IPS-18a (cell line): Measurements from ENCODE around the gene PLXNA1.

Experiments used
- H3K27ac ChIP-seq: one replicate; pipeline ENCODE4 v1.5.1; 2013; ENCODE audit warnings: low read length
- H3K27me3 ChIP-seq: one replicate; pipeline ENCODE4 v1.6.1; 2013; ENCODE audit warnings: mild to moderate bottlenecking, low read length; ENCODE audit not compliant: control insufficient read depth, insufficient read depth
- H3K36me3 ChIP-seq: one replicate; pipeline ENCODE4 v1.6.1; 2013; ENCODE audit warnings: low read depth, low read length; ENCODE audit not compliant: control insufficient read depth
- H3K4me1 ChIP-seq: one replicate; pipeline ENCODE4 v1.6.1; 2013; ENCODE audit warnings: low read depth, low read length; ENCODE audit not compliant: control insufficient read depth
- H3K4me3 ChIP-seq: one replicate; pipeline ENCODE4 v1.5.1; 2013; ENCODE audit warnings: low read length
- H3K9ac ChIP-seq: one replicate; pipeline ENCODE4 v1.6.1; 2013; ENCODE audit warnings: mild to moderate bottlenecking, low read length, moderate library complexity
- H3K9me3 ChIP-seq: one replicate; pipeline ENCODE4 v1.6.1; 2013; ENCODE audit warnings: low read depth, low read length; ENCODE audit not compliant: control insufficient read depth

Gene PLXNA1

GRCh38 chr3:126955004-126955790 is 27.7 kb upstream of the PLXNA1 start:
- H3K36me3 ChIP-seq: no peaks in the 10 kb centered on the region
- no peaks in the 10 kb centered on the region for H3K27me3 ChIP-seq
- no peak overlapping the region for H3K4me3 ChIP-seq
- no peak overlapping the region for H3K9ac ChIP-seq
- peaks cover 7% of the 10 kb centered on the region for H3K4me1 ChIP-seq
- no peak overlapping the region for H3K27ac ChIP-seq
- no peaks in the 10 kb centered on the region for H3K9me3 ChIP-seq

DNA sequence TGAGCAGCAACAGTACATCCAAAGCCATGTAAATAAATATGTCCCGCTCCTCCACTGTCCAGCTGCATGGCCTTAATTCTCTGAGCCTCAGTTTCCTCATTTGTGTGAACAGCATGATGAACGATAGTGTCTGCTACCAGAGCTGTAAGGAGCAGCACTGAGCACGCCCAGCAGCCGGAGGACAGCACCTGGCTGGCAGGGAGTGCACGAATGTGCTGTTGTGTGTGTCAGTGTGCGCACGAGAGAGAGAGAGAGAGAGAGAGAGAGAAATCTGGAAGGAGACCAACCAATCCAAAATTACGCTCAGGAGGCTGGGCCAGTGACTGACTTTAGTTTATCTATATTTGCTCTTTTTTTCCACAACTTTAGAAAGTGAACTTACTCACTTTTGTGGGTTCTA is 26.6 kb upstream of the PLXNA1 start:
- Histone ChIP-seq H3K9ac (no peak overlapping the region), H3K36me3 (no peaks in the 10 kb centered on the region), H3K9me3 (no peaks in the 10 kb centered on the region), H3K27ac (no peak overlapping the region), H3K4me3 (no peak overlapping the region), H3K27me3 (no peaks in the 10 kb centered on the region), H3K4me1 (peaks cover 10% of the 10 kb centered on the region)

GRCh38 chr3:126956866-126957650 is 25.9 kb upstream of the PLXNA1 start:
- Histone ChIP-seq H3K9me3 (no peaks in the 10 kb centered on the region), H3K27ac (no peak overlapping the region), H3K4me1 (peaks cover 10% of the 10 kb centered on the region), H3K9ac (no peak overlapping the region), H3K36me3 (no peaks in the 10 kb centered on the region), H3K27me3 (no peaks in the 10 kb centered on the region), H3K4me3 (no peak overlapping the region)

GRCh38 chr3:126957776-126958637 is 24.9 kb upstream of the PLXNA1 start:
- Histone ChIP-seq H3K27me3 (no peaks in the 10 kb centered on the region), H3K4me1 (peaks cover 10% of the 10 kb centered on the region), H3K27ac (no peak overlapping the region), H3K9ac (no peak overlapping the region), H3K36me3 (no peaks in the 10 kb centered on the region), H3K9me3 (no peaks in the 10 kb centered on the region), H3K4me3 (no peak overlapping the region)

- Histone ChIP-seq H3K9me3 (no peaks in the 10 kb centered on the region), H3K27ac (no peak overlapping the region), H3K36me3 (no peaks in the 10 kb centered on the region), H3K4me3 (no peak overlapping the region), H3K4me1 (peaks cover 10% of the 10 kb centered on the region), H3K27me3 (no peaks in the 10 kb centered on the region), H3K9ac (no peak overlapping the region)
These were observed 24.3 kb upstream of the PLXNA1 start for GRCh38 chr3:126958638-126959085.

- H3K27me3 ChIP-seq: no peaks in the 10 kb centered on the region
- H3K9me3 ChIP-seq: no peaks in the 10 kb centered on the region
- peaks cover 10% of the 10 kb centered on the region for H3K4me1 ChIP-seq
- no peak overlapping the region for H3K4me3 ChIP-seq
- no peak overlapping the region for H3K27ac ChIP-seq
- no peak overlapping the region for H3K9ac ChIP-seq
- no peaks in the 10 kb centered on the region for H3K36me3 ChIP-seq
These were observed 23.6 kb upstream of the PLXNA1 start for GRCh38 chr3:126959136-126959920.

- H3K27me3 ChIP-seq: no peaks in the 10 kb centered on the region
- no peak overlapping the region for H3K9ac ChIP-seq
- no peaks in the 10 kb centered on the region for H3K36me3 ChIP-seq
- H3K27ac ChIP-seq: no peak overlapping the region
- peaks cover 10% of the 10 kb centered on the region for H3K4me1 ChIP-seq
- H3K9me3 ChIP-seq: no peaks in the 10 kb centered on the region
- no peak overlapping the region for H3K4me3 ChIP-seq
These were observed 22.9 kb upstream of the PLXNA1 start for GRCh38 chr3:126959921-126960603.

GRCh38 chr3:126960604-126960995 is 22.3 kb upstream of the PLXNA1 start:
- H3K36me3 ChIP-seq: no peaks in the 10 kb centered on the region
- H3K27ac ChIP-seq: no peak overlapping the region
- no peak overlapping the region for H3K9ac ChIP-seq
- H3K4me3 ChIP-seq: no peak overlapping the region
- peaks cover 10% of the 10 kb centered on the region for H3K4me1 ChIP-seq
- no peaks in the 10 kb centered on the region for H3K27me3 ChIP-seq
- no peaks in the 10 kb centered on the region for H3K9me3 ChIP-seq

DNA sequence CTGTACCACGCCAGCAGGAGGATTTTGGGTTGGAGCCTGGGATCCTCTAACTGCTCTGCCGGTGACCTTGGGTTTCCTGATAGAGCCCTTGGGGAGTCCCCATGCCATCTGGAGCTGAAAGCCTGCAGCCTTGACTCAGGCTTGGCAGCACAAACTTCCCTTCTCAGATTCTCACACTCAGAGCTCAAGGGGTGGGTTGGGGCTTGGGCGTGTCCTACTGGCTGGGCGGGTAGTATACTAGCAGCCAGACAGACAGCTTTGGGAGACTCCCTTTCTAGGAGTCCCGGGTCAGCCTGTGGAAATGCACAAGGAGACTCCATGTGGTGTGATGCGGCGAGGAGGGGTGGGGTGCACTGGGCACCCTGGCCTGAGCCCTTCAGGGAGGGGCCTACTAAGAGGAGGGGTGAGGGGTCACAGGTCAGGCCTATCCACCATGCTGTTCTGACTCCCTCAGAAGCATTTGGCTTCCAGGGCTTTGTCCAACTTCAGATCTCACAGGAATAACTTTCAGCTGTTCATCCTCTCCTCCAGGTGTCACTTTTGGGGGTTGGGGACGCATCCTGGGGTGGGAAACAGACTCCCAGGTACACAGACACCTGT is 21.6 kb upstream of the PLXNA1 start:
- H3K27ac ChIP-seq: no peak overlapping the region
- no peak overlapping the region for H3K9ac ChIP-seq
- H3K36me3 ChIP-seq: no peaks in the 10 kb centered on the region
- no peak overlapping the region for H3K4me3 ChIP-seq
- no peaks in the 10 kb centered on the region for H3K9me3 ChIP-seq
- H3K4me1 ChIP-seq: peaks cover 10% of the 10 kb centered on the region
- H3K27me3 ChIP-seq: no peaks in the 10 kb centered on the region

DNA sequence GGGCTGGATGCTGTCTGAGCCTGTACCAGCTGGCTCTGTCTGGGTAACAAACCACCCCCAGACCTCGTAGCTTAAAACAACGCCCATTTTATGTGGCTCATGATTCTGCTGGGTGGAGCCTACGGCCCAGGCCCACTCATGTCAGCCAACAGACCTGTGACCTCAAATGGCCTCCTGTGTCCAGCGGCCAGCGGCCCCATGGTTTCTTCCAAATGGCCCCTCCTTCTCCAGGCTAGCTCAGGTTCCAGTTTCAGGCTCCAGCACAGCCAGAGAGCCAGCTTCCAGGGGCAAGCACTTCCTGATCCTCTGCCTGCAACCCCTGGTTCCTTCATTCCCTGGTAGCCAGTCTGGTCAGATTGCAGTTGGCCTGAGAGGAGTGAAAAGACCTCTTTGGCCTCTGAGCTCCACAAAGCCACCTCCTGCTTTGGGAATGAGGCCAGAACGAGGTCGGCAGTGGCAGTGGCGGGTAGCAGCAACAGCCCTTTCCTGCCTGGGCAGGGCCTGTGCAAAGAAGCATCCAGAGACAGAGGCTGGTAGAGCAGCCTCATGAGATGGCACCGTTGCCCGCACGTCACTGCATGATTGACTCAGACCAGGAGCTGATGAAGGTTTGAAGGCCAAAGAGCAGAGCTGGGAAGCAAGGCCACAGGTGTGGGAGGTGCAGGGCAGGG is 21.0 kb upstream of the PLXNA1 start:
- no peak overlapping the region for H3K9ac ChIP-seq

More for the DNA sequence above, 21.0 kb upstream of the PLXNA1 start:
- Histone ChIP-seq H3K4me3 (no peak overlapping the region), H3K27me3 (no peaks in the 10 kb centered on the region), H3K36me3 (no peaks in the 10 kb centered on the region), H3K27ac (no peak overlapping the region), H3K4me1 (peaks cover 10% of the 10 kb centered on the region), H3K9me3 (no peaks in the 10 kb centered on the region)
